ENCODE data around the gene COG4.

Gene COG4

GRCh38 chr16:70493802-70494201 is 29.6 kb downstream of the COG4 start:
- no peak for TF ChIP-seq EZH2 (IDR thresholded peaks at IDR 0.05; ENCODE audit: borderline replicate concordance, low read depth, low read length, severe bottlenecking)
- Histone ChIP-seq H3K27me3 (ENCODE audit: insufficient read depth, low read length, poor library complexity) (no peaks in the 10 kb centered on the region), H3K9me3 (ENCODE audit: insufficient read depth, low read length, severe bottlenecking) (no peaks in the 10 kb centered on the region), H3K27ac (ENCODE audit: low read length) (no peak overlapping the region), H3K4me1 (ENCODE audit: insufficient read depth, low read length) (no peaks in the 10 kb centered on the region), H3K4me2 (ENCODE audit: insufficient read depth, low read length) (no peak overlapping the region), H3K9ac (ENCODE audit: low read depth, low read length) (no peak overlapping the region), H3K36me3 (ENCODE audit: insufficient read depth, low read length) (peaks cover 54% of the 10 kb centered on the region), H3K79me2 (ENCODE audit: insufficient read depth, low read length) (no peaks in the 10 kb centered on the region), H2AFZ (ENCODE audit: low read depth, low read length) (no peak overlapping the region), H4K20me1 (ENCODE audit: insufficient read depth, low read length) (no peaks in the 10 kb centered on the region), H3K4me3 (ENCODE audit: low read depth in 1 of 2, low read length in 2 of 2) (no peak overlapping the region)
- no peak for ATAC-seq (ENCODE audit: insufficient read depth, low read depth)
- DNase-seq, result no peak

GRCh38 chr16:70490261-70490660 is 33.1 kb downstream of the COG4 start:
- TF ChIP-seq EZH2 (IDR thresholded peaks at IDR 0.05; ENCODE audit: borderline replicate concordance, low read depth, low read length, severe bottlenecking) (no peak), CTCF (IDR thresholded peaks at IDR 0.05; ENCODE audit: borderline replicate concordance, extremely low read depth, low read length, poor library complexity, severe bottlenecking) (no peak)
- Histone ChIP-seq H2AFZ (ENCODE audit: low read depth, low read length) (no peak overlapping the region), H3K4me2 (ENCODE audit: insufficient read depth, low read length) (no peak overlapping the region), H3K4me3 (ENCODE audit: low read depth in 1 of 2, low read length in 2 of 2) (no peak overlapping the region), H3K79me2 (ENCODE audit: insufficient read depth, low read length) (no peaks in the 10 kb centered on the region), H3K9ac (ENCODE audit: low read depth, low read length) (no peak overlapping the region), H3K4me1 (ENCODE audit: insufficient read depth, low read length) (no peaks in the 10 kb centered on the region), H3K36me3 (ENCODE audit: insufficient read depth, low read length) (peaks cover 28% of the 10 kb centered on the region), H4K20me1 (ENCODE audit: insufficient read depth, low read length) (no peaks in the 10 kb centered on the region), H3K9me3 (ENCODE audit: insufficient read depth, low read length, severe bottlenecking) (no peaks in the 10 kb centered on the region), H3K27me3 (ENCODE audit: insufficient read depth, low read length, poor library complexity) (no peaks in the 10 kb centered on the region), H3K27ac (ENCODE audit: low read length) (no peak overlapping the region)
- DNase-seq (no peak), ATAC-seq (ENCODE audit: insufficient read depth, low read depth) (no peak)

- Histone ChIP-seq H3K9ac (ENCODE audit: low read depth, low read length) (no peak overlapping the region), H3K27ac (ENCODE audit: low read length) (no peak overlapping the region), H2AFZ (ENCODE audit: low read depth, low read length) (no peak overlapping the region), H3K4me2 (ENCODE audit: insufficient read depth, low read length) (no peak overlapping the region), H3K9me3 (ENCODE audit: insufficient read depth, low read length, severe bottlenecking) (no peaks in the 10 kb centered on the region), H3K27me3 (ENCODE audit: insufficient read depth, low read length, poor library complexity) (no peaks in the 10 kb centered on the region), H3K4me3 (ENCODE audit: low read depth in 1 of 2, low read length in 2 of 2) (no peak overlapping the region), H4K20me1 (ENCODE audit: insufficient read depth, low read length) (no peaks in the 10 kb centered on the region; the same call in 1 of the 2 replicates), H3K36me3 (ENCODE audit: insufficient read depth, low read length) (peaks cover 50% of the 10 kb centered on the region), H3K4me1 (ENCODE audit: insufficient read depth, low read length) (no peaks in the 10 kb centered on the region), H3K79me2 (ENCODE audit: insufficient read depth, low read length) (no peaks in the 10 kb centered on the region)
- no peak for ATAC-seq (ENCODE audit: insufficient read depth, low read depth)
- DNase-seq, result no peak
- no peak for TF ChIP-seq CTCF (IDR thresholded peaks at IDR 0.05; ENCODE audit: borderline replicate concordance, extremely low read depth, low read length, poor library complexity, severe bottlenecking)
- no peak for TF ChIP-seq EZH2 (IDR thresholded peaks at IDR 0.05; ENCODE audit: borderline replicate concordance, low read depth, low read length, severe bottlenecking)
Observed at GRCh38 chr16:70484867-70485266, 38.5 kb downstream of the COG4 start.

DNA sequence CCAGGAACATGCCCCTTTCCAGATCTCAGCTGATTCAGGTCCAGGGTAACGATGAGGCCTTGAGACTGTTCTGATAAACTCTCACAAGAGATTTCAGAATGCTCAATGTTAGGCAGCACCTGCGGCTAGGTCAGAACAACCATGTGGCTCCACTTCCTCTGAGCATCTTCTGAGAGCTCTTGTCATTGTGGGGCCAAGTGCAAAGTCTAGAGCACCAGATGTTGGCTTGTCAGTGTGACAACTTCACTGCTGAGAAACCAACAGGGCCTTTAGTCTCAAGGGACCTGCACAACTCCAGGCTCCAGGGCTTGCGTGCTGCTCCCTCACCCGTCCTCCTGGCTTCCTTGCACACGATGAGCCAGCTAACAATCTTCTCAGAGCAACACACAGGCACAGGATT is 39.9 kb downstream of the COG4 start:
- H3K79me2 ChIP-seq (ENCODE audit: insufficient read depth, low read length), result no peaks in the 10 kb centered on the region
- no peak overlapping the region for H3K9ac ChIP-seq (ENCODE audit: low read depth, low read length)
- no peak overlapping the region for H3K27ac ChIP-seq (ENCODE audit: low read length)
- no peak overlapping the region for H2AFZ ChIP-seq (ENCODE audit: low read depth, low read length)
- H3K4me2 ChIP-seq (ENCODE audit: insufficient read depth, low read length), result no peak overlapping the region
- no peak overlapping the region for H3K4me3 ChIP-seq (ENCODE audit: low read depth in 1 of 2, low read length in 2 of 2)
- H3K9me3 ChIP-seq (ENCODE audit: insufficient read depth, low read length, severe bottlenecking), result no peaks in the 10 kb centered on the region
- H3K27me3 ChIP-seq (ENCODE audit: insufficient read depth, low read length, poor library complexity), result no peaks in the 10 kb centered on the region
- H3K4me1 ChIP-seq (ENCODE audit: insufficient read depth, low read length), result no peaks in the 10 kb centered on the region
- no peaks in the 10 kb centered on the region; the same call in 1 of the 2 replicates for H4K20me1 ChIP-seq (ENCODE audit: insufficient read depth, low read length)
- DNase-seq, result peak; percentile 16
- H3K36me3 ChIP-seq (ENCODE audit: insufficient read depth, low read length), result peaks cover 61% of the 10 kb centered on the region
- 0 out of 3 replicates have a peak, but pooled peaks have one; percentile 14 for ATAC-seq (ENCODE audit: insufficient read depth, low read depth)
- TF ChIP-seq CTCF (IDR thresholded peaks at IDR 0.05; ENCODE audit: borderline replicate concordance, extremely low read depth, low read length, poor library complexity, severe bottlenecking) (no peak), EZH2 (IDR thresholded peaks at IDR 0.05; ENCODE audit: borderline replicate concordance, low read depth, low read length, severe bottlenecking) (no peak)
